Astrocyte (in vitro differentiated cells and primary cell): Measurements from ENCODE around the gene VSIG4. TPM values are rescaled to one million over a fixed set of nuclear protein-coding genes. Genes with fewer than 3 reads are reported as not detected.

ENCODE experiments used
- DNase-seq: peaks from one replicate; pipeline ENCODE4 v3.0.0-alpha.2; 2010; ENCODE audit warnings: low read depth
- FAIRE-seq: peaks from 2 replicates; lab custom pipeline; 2011; peaks lifted over from hg19 to GRCh38; lab: Jason Lieb, UNC
- H2AFZ ChIP-seq: 2 replicates; pipeline ENCODE4 v1.6.0; 2012; ENCODE audit warnings: low read depth, low read length, inconsistent platforms
- H3K27ac ChIP-seq: 2 replicates; pipeline ENCODE4 v1.5.1; 2011; ENCODE audit warnings: low read depth, low read length, inconsistent platforms
- H3K27me3 ChIP-seq: 2 replicates; pipeline ENCODE4 v1.6.0; 2011; ENCODE audit warnings: low read length, inconsistent platforms; ENCODE audit not compliant: insufficient read depth
- H3K36me3 ChIP-seq: 2 replicates; pipeline ENCODE4 v1.5.1; 2011; ENCODE audit warnings: low read length, inconsistent platforms; ENCODE audit not compliant: insufficient read depth
- H3K4me1 ChIP-seq: 2 replicates; pipeline ENCODE4 v1.5.1; 2011; ENCODE audit warnings: low read length, inconsistent platforms; ENCODE audit not compliant: insufficient read depth
- H3K4me2 ChIP-seq: 2 replicates; pipeline ENCODE4 v1.6.0; 2012; ENCODE audit warnings: low read length, inconsistent platforms
- H3K4me3 ChIP-seq: 2 replicates; pipeline ENCODE4 v1.5.1; 2011; ENCODE audit warnings: low read depth, mild to moderate bottlenecking, low read length, inconsistent platforms; ENCODE audit not compliant: insufficient read depth
- H3K79me2 ChIP-seq: 2 replicates; pipeline ENCODE4 v1.6.0; 2012; ENCODE audit warnings: mild to moderate bottlenecking, low read length, inconsistent platforms; ENCODE audit not compliant: insufficient read depth
- H3K9ac ChIP-seq: 2 replicates; pipeline ENCODE4 v1.6.0; 2012; ENCODE audit warnings: mild to moderate bottlenecking, low read length, inconsistent platforms
- H3K9me3 ChIP-seq: 2 replicates; pipeline ENCODE4 v1.5.1; 2012; ENCODE audit warnings: low read depth, mild to moderate bottlenecking, low read length, inconsistent platforms; ENCODE audit not compliant: insufficient read depth
- H4K20me1 ChIP-seq: 2 replicates; pipeline ENCODE4 v1.6.0; 2012; ENCODE audit warnings: low read length, inconsistent platforms; ENCODE audit not compliant: insufficient read depth
- H3K27ac Mint-ChIP-seq: one replicate; pipeline ENCODE4 v1.8.0; 2021; ENCODE audit warnings: mild to moderate bottlenecking, mixed read lengths; ENCODE audit not compliant: unreplicated experiment
- H3K27me3 Mint-ChIP-seq: one replicate; pipeline ENCODE4 v1.8.0; 2021; ENCODE audit warnings: low read depth, mixed read lengths; ENCODE audit not compliant: unreplicated experiment
- H3K36me3 Mint-ChIP-seq: one replicate; pipeline ENCODE4 v1.8.0; 2021; ENCODE audit warnings: low read depth, mixed read lengths; ENCODE audit not compliant: unreplicated experiment
- H3K4me1 Mint-ChIP-seq: one replicate; pipeline ENCODE4 v1.8.0; 2021; ENCODE audit warnings: low read depth, mixed read lengths; ENCODE audit not compliant: unreplicated experiment
- H3K4me3 Mint-ChIP-seq: one replicate; pipeline ENCODE4 v1.8.0; 2021; ENCODE audit warnings: mild to moderate bottlenecking, moderate library complexity, mixed read lengths; ENCODE audit not compliant: unreplicated experiment
- H3K9me3 Mint-ChIP-seq: one replicate; pipeline ENCODE4 v1.8.0; 2021; ENCODE audit warnings: mild to moderate bottlenecking, mixed read lengths; ENCODE audit not compliant: unreplicated experiment
- EZH2 ChIP-seq: IDR thresholded peaks from 2 replicates; pipeline ENCODE4 v1.6.1; 2012; ENCODE audit warnings: mild to moderate bottlenecking, low read length, inconsistent platforms; ENCODE audit not compliant: insufficient read depth
- total RNA-seq: library from RNA; stranded (reverse); gene quantifications from 2 replicates; pipeline ENCODE4 v1.2.1, GENCODE V29; 2021
- TF ChIP-seq, protein P1 (sequence below): IDR thresholded peaks from 2 replicates; pipeline ENCODE4 v1.5.1; 2011; ENCODE audit warnings: low read depth, mild to moderate bottlenecking, inconsistent platforms, low read length, moderate library complexity; ENCODE audit not compliant: insufficient read depth

Gene VSIG4
- total RNA-seq, 1 donor from 2014 or later = not detected

DNA sequence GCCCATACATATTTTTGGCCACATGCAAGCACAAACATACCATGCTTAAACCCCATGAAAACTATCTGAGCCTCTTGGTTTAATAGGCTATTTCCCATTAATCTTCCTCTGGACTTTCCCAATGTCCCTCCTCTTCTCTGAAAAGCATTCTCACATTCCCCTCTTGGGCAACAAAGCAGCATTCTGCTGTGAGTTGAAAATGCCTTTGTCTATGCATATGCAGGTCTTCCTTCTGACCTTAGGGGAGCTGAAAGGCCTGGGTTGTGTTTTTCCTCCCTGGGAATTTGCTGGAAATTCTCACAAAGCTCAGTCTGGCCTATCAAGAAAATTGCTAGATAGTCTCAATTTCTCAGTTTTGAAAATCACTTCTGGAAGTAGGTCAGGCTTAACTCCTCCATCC is 4.2 kb downstream of the VSIG4 start:
- Histone ChIP-seq H3K4me1 (no peaks in the 10 kb centered on the region), H3K36me3 (no peaks in the 10 kb centered on the region), H4K20me1 (no peaks in the 10 kb centered on the region), H3K4me3 (no peak overlapping the region), H3K79me2 (no peaks in the 10 kb centered on the region), H2AFZ (no peak overlapping the region), H3K27me3 (no peaks in the 10 kb centered on the region), H3K27ac (no peak overlapping the region), H3K9ac (no peak overlapping the region), H3K9me3 (no peaks in the 10 kb centered on the region), H3K4me2 (no peak overlapping the region)
- no peak for FAIRE-seq
- Mint-ChIP-seq H3K4me1 (no peaks in the 10 kb centered on the region), H3K36me3 (no peaks in the 10 kb centered on the region), H3K9me3 (no peaks in the 10 kb centered on the region), H3K4me3 (no peak overlapping the region), H3K27ac (no peak overlapping the region), H3K27me3 (no peaks in the 10 kb centered on the region)
- DNase-seq = no peak
- TF ChIP-seq, protein P1, sequence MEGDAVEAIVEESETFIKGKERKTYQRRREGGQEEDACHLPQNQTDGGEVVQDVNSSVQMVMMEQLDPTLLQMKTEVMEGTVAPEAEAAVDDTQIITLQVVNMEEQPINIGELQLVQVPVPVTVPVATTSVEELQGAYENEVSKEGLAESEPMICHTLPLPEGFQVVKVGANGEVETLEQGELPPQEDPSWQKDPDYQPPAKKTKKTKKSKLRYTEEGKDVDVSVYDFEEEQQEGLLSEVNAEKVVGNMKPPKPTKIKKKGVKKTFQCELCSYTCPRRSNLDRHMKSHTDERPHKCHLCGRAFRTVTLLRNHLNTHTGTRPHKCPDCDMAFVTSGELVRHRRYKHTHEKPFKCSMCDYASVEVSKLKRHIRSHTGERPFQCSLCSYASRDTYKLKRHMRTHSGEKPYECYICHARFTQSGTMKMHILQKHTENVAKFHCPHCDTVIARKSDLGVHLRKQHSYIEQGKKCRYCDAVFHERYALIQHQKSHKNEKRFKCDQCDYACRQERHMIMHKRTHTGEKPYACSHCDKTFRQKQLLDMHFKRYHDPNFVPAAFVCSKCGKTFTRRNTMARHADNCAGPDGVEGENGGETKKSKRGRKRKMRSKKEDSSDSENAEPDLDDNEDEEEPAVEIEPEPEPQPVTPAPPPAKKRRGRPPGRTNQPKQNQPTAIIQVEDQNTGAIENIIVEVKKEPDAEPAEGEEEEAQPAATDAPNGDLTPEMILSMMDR = no peak

DNA sequence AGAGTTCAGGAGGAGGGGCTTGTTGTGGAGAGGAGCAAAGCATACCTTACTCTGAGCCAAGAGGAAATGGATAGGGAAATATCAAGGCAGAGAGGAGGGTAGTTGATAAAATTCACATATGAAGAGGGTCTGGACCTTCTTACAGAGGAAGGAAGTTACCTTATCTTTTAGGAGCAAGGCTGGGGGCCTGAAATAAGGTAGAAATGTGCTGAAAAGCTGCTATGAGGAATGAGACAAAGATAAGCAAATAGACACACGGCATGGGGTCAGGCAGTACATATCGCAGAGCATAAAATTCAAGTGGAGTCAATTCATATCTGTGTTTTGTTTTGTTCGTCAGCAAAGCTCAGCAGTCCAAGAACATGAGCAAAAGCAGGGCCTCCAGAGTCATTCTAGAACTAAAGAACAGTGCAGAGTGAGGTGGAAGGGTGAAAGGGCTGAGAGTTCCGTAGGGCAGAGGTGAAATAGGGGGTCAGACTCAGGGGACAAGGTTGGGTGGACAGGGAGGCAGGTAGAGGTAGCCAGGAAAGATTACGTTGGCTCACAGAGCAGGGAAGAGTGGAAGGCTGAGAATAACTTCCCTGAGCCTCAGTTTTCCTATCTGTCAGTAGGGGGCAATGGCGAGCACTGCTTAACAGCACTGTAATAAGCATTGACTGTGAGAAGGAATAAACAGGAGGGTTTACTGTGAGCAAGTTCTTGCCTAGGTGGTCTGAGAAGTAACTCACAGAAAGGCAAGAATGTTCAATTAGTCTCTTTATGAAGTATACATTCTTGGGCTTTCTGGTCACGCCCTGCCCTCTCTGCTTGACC is 9.2 kb downstream of the VSIG4 start:
- H3K9me3 ChIP-seq = no peaks in the 10 kb centered on the region
- no peaks in the 10 kb centered on the region for H3K27me3 ChIP-seq
- no peak overlapping the region for H3K27ac ChIP-seq
- FAIRE-seq (peak; percentile 81), DNase-seq (no peak)
- no peaks in the 10 kb centered on the region for H3K36me3 ChIP-seq
- H3K36me3 Mint-ChIP-seq = no peaks in the 10 kb centered on the region
- no peaks in the 10 kb centered on the region for H3K9me3 Mint-ChIP-seq
- no peaks in the 10 kb centered on the region for H3K4me1 ChIP-seq
- no peak overlapping the region for H2AFZ ChIP-seq
- H4K20me1 ChIP-seq = no peaks in the 10 kb centered on the region
- TF ChIP-seq, protein P1 = peak; percentile 15
- no peak for TF ChIP-seq EZH2
- no peak overlapping the region for H3K9ac ChIP-seq
- no peak overlapping the region for H3K4me2 ChIP-seq
- H3K4me3 ChIP-seq = no peak overlapping the region
- no peaks in the 10 kb centered on the region for H3K79me2 ChIP-seq
- H3K27me3 Mint-ChIP-seq = no peaks in the 10 kb centered on the region
- H3K4me1 Mint-ChIP-seq = no peaks in the 10 kb centered on the region
- H3K27ac Mint-ChIP-seq = no peak overlapping the region
- no peak overlapping the region for H3K4me3 Mint-ChIP-seq

GRCh38 chrX:66028936-66029335 is 10.9 kb downstream of the VSIG4 start:
- Histone ChIP-seq H3K4me1 (no peaks in the 10 kb centered on the region), H3K27me3 (no peaks in the 10 kb centered on the region), H3K27ac (no peak overlapping the region), H3K4me2 (no peak overlapping the region), H3K36me3 (no peaks in the 10 kb centered on the region), H3K79me2 (no peaks in the 10 kb centered on the region), H4K20me1 (no peaks in the 10 kb centered on the region), H3K9me3 (no peaks in the 10 kb centered on the region), H2AFZ (no peak overlapping the region), H3K4me3 (no peak overlapping the region), H3K9ac (no peak overlapping the region)
- TF ChIP-seq, protein P1 = no peak
- no peak for TF ChIP-seq EZH2
- Mint-ChIP-seq H3K4me3 (no peak overlapping the region), H3K9me3 (no peaks in the 10 kb centered on the region), H3K27me3 (no peaks in the 10 kb centered on the region), H3K4me1 (no peaks in the 10 kb centered on the region), H3K27ac (no peak overlapping the region), H3K36me3 (no peaks in the 10 kb centered on the region)
- DNase-seq (no peak), FAIRE-seq (peak; percentile 29)
